HepG2 (cell line): ENCODE measurements around the gene CSNK1D. TPM values are rescaled to one million over a fixed set of nuclear protein-coding genes. Genes with fewer than 3 reads are reported as not detected.

Experiments used
- ATF3 ChIP-seq: sonication (generic); formaldehyde crosslinking; IDR thresholded peaks from 2 replicates; pipeline ENCODE4 v1.4.0; 2020; ENCODE audit warnings: missing genetic modification reagents
- CBFB ChIP-seq: sonication (generic); formaldehyde crosslinking; IDR thresholded peaks from 2 replicates; pipeline ENCODE4 v1.4.0; 2020; ENCODE audit warnings: missing genetic modification reagents
- CREBL2 ChIP-seq: sonication (generic); formaldehyde crosslinking; IDR thresholded peaks from 2 replicates; pipeline ENCODE4 v1.8.1; 2023; ENCODE audit warnings: missing genetic modification reagents, mild to moderate bottlenecking, borderline replicate concordance
- CTCF ChIP-seq: sonication (generic); formaldehyde crosslinking; IDR thresholded peaks from 2 replicates; pipeline ENCODE4 v1.5.0; 2020; ENCODE audit warnings: mild to moderate bottlenecking, missing genetic modification reagents, moderate library complexity
- HMGA1 ChIP-seq: sonication (generic); formaldehyde crosslinking; conservative IDR thresholded peaks from 2 replicates; pipeline ENCODE4 v1.4.0; 2020; ENCODE audit warnings: missing genetic modification reagents
- POLR2AphosphoS2 ChIP-seq: IDR thresholded peaks from 2 replicates; pipeline ENCODE4 v1.6.1; 2011; ENCODE audit warnings: low read depth, low read length, improper control_type of control experiment
- SOX6 ChIP-seq, 2 experiments: fragments of 450-650 bp in 1 of 2; sonication (generic) in 1 of 2; formaldehyde crosslinking in 1 of 2; IDR thresholded peaks; 2 replicates each; pipeline versions ENCODE4 v1.4.0 to v1.6.1; 2017 to 2020; ENCODE audit warnings: antibody characterized with exemption in 1 of 2, mild to moderate bottlenecking in 1 of 2, missing genetic modification reagents in 1 of 2
- SRSF9 ChIP-seq: fragments of 200-400 bp; formaldehyde crosslinking; IDR thresholded peaks from 2 replicates; pipeline ENCODE4 v1.6.1; 2018; ENCODE audit warnings: borderline replicate concordance, mild to moderate bottlenecking, low read depth, low read length; ENCODE audit not compliant: insufficient read depth, poor library complexity, severe bottlenecking
- TFDP2 ChIP-seq: sonication (generic); formaldehyde crosslinking; IDR thresholded peaks from 2 replicates; pipeline ENCODE4 v1.4.0; 2020; ENCODE audit warnings: missing genetic modification reagents
- ZNF317 ChIP-seq: sonication (generic); formaldehyde crosslinking; IDR thresholded peaks from 2 replicates; pipeline ENCODE4 v1.5.0; 2020; ENCODE audit warnings: mild to moderate bottlenecking, missing genetic modification reagents
- ZNF879 ChIP-seq: sonication (generic); formaldehyde crosslinking; IDR thresholded peaks from 2 replicates; pipeline ENCODE4 v1.8.1; 2023; ENCODE audit warnings: missing genetic modification reagents
- polyA plus RNA-seq, 8 experiments: library from polyadenylated mRNA; depleted of rRNA in 3 of 8; stranded (reverse) in 7 of 8; unstranded in 1 of 8; fragments of >200 nt; fragmentation: Illumina TruSeq in 4 of 8; extraction: Trizol in 4 of 8; gene quantifications; 2 replicates each; pipeline versions ENCODE4 v1.2.1 to v1.2.3, GENCODE V29; 2011 to 2016; ENCODE audit warnings: low read depth in 4 of 8, missing spikeins in 1 of 8, mixed read lengths in 1 of 8; ENCODE audit not compliant: insufficient read depth in 1 of 8
- total RNA-seq, 5 experiments: library from RNA; depleted of rRNA; stranded (reverse); fragments of >200 nt; fragmentation: Illumina TruSeq; extraction: Trizol; gene quantifications; 2 replicates each; pipeline ENCODE4 v1.2.3, GENCODE V29; 2016; ENCODE audit warnings: low read depth in 1 of 5
- TF ChIP-seq, protein P1 (sequence below), 2 experiments: sonication (generic) in 1 of 2; formaldehyde crosslinking in 1 of 2; IDR thresholded peaks; 2 replicates each; pipeline versions ENCODE4 v1.4.0 to v1.6.1; 2018 to 2020; ENCODE audit warnings: missing genetic modification reagents in 2 of 2, borderline replicate concordance in 1 of 2, low read depth in 1 of 2, mild to moderate bottlenecking in 1 of 2, missing biosample characterization in 1 of 2
- TF ChIP-seq, protein P2 (sequence below): sonication (generic); formaldehyde crosslinking; IDR thresholded peaks from 2 replicates; pipeline ENCODE4 v1.4.0; 2020; ENCODE audit warnings: mild to moderate bottlenecking, missing genetic modification reagents

The CSNK1D gene
- total and polyA plus RNA-seq, 2 of the 13 experiments (the other 11 are each of a cell fraction or from before 2014, with no cell fraction given): 31.5 to 128 TPM

DNA sequence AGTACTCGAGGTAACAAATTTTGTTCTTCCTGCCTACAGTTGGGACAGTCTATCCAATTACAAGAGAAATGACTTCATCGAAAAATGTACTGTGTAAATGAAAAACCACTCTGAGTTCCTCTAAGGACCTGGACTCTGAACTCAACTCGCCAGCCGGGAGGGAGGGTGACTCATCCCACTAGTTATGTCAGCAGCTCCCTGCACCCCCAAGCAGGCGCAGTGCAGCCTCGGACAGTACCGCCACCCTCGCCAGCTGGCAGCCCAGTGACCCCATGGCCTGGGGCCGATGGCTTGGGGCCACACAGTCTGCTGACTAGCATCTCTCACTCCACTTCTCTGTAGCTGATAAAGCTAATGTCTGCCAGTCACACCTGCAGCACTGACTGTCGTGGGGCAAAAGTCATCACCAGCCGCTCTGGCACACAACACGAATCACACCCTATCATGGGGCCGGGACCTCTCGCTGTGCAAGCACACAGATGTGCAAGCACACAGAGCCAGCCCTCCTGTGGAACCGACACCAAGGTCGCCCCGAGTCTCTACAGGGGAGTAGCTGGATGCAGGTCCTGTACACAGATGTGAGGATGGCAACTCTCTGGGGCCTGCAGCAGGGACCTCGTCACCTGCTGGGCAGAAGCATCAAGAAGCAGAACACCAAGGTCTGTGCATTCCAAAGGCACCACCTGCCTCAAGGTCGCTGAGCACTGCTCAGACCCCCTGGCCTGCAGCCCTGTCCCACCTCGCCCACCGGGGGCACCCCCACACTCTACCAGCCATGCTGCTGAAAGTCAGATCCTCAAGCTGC lies 5.7 kb downstream of the CSNK1D start (continued):
- TF ChIP-seq, protein P1, sequence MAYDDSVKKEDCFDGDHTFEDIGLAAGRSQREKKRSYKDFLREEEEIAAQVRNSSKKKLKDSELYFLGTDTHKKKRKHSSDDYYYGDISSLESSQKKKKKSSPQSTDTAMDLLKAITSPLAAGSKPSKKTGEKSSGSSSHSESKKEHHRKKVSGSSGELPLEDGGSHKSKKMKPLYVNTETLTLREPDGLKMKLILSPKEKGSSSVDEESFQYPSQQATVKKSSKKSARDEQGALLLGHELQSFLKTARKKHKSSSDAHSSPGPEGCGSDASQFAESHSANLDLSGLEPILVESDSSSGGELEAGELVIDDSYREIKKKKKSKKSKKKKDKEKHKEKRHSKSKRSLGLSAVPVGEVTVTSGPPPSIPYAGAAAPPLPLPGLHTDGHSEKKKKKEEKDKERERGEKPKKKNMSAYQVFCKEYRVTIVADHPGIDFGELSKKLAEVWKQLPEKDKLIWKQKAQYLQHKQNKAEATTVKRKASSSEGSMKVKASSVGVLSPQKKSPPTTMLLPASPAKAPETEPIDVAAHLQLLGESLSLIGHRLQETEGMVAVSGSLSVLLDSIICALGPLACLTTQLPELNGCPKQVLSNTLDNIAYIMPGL (CRISPR knock-in tag; IDR thresholded peaks at IDR 0.05; ENCODE audit: borderline replicate concordance in 1 of 2, low read depth in 1 of 2): peak; percentile 62 to 89; a peak in 2 of 4 replicates
- TF ChIP-seq ZNF317 (CRISPR knock-in tag) (peak; percentile 89), CTCF (CRISPR knock-in tag) (peak; percentile 46), CREBL2 (CRISPR knock-in tag) (no peak), POLR2AphosphoS2 (peak; percentile 72; the same call in 1 of the 2 replicates), TFDP2 (CRISPR knock-in tag) (peak; percentile 71), SRSF9 (no peak), ZNF879 (CRISPR knock-in tag) (peak; percentile 65; the same call in 1 of the 2 replicates), HMGA1 (CRISPR knock-in tag) (no peak), ATF3 (CRISPR knock-in tag) (peak; percentile 100), CBFB (peak; percentile 72; the same call in 1 of the 2 replicates), SOX6 (IDR thresholded peaks at IDR 0.05) (no peak), SOX6 (CRISPR knock-in tag; IDR thresholded peaks at IDR 0.05) (peak; percentile 90)
- TF ChIP-seq, protein P2, sequence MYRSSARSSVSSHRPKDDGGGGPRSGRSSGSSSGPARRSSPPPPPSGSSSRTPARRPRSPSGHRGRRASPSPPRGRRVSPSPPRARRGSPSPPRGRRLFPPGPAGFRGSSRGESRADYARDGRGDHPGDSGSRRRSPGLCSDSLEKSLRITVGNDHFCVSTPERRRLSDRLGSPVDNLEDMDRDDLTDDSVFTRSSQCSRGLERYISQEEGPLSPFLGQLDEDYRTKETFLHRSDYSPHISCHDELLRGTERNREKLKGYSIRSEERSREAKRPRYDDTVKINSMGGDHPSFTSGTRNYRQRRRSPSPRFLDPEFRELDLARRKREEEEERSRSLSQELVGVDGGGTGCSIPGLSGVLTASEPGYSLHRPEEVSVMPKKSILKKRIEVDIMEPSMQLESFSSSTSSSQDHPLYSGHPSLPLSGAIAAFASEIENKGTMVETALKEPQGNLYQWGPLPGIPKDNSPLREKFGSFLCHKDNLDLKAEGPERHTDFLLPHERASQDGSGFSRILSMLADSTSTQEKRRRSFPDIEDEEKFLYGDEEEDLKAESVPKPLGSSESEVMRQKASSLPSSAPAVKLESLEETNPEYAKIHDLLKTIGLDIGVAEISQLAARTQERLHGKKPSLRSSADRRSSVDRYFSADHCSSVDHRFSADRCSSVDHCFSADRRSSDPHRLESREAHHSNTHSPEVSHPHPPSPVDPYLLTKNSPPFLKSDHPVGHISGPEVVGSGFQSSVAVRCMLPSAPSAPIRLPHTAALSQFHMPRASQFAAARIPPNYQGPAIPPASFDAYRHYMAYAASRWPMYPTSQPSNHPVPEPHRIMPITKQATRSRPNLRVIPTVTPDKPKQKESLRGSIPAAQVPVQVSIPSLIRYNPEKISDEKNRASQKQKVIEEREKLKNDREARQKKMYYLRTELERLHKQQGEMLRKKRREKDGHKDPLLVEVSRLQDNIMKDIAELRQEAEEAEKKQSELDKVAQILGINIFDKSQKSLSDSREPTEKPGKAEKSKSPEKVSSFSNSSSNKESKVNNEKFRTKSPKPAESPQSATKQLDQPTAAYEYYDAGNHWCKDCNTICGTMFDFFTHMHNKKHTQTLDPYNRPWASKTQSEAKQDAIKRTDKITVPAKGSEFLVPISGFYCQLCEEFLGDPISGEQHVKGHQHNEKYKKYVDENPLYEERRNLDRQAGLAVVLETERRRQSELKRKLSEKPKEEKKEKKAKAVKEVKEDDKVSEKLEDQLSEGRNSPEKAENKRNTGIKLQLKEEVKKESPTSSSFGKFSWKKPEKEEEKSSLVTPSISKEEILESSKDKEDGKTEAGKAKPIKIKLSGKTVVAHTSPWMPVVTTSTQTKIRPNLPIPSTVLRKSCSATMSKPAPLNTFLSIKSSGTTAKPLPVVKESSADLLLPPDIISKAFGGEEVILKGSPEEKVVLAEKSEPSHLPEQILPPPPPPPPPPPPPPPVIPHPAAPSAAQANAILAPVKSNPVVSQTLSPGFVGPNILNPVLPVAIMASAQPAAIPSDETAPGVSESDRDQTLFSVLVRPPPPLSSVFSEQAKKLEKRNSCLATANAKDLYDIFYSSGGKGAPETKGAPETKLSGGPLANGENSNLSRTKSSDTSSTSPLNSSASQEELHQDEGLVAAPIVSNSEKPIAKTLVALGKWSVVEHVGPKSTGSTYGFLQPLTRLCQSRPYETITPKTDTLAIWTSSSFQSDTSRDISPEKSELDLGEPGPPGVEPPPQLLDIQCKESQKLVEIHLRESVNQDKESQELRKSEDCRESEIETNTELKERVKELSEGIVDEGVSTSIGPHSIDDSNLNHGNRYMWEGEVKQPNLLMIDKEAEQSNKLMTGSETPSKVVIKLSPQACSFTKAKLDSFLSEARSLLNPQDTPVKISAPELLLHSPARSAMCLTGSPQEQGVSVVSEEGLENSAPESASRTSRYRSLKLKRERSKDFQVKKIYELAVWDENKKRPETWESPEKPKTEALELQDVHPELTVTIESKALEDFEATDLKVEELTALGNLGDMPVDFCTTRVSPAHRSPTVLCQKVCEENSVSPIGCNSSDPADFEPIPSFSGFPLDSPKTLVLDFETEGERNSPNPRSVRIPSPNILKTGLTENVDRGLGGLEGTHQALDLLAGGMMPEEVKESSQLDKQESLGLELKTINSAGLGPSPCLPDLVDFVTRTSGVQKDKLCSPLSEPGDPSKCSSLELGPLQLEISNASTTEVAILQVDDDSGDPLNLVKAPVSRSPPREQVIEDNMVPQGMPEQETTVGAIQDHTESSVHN (CRISPR knock-in tag): no peak
